ENCODE data around the gene USP24. TPM values are rescaled to one million over a fixed set of nuclear protein-coding genes. Genes with fewer than 3 reads are reported as not detected.

Gene USP24
- total and polyA plus RNA-seq, 10 of the 15 experiments (the other 5 are each of a cell fraction or from before 2014, with no cell fraction given), result 4.6 to 36.5 (median 25.3) TPM

- TF ChIP-seq ZNF207 (IDR thresholded peaks at IDR 0.05; ENCODE audit: borderline replicate concordance) (peak; percentile 83; the same call in 1 of the 2 replicates), ZSCAN29 (IDR thresholded peaks at IDR 0.05) (0 out of 2 replicates have a peak, but pooled peaks have one; percentile 4), SREBF1 (IDR thresholded peaks at IDR 0.05; ENCODE audit: low read length) (no peak), GATAD2B (conservative IDR thresholded peaks at IDR 0.05; ENCODE audit: low read depth) (peak; percentile 92), ASH2L (IDR thresholded peaks at IDR 0.05; ENCODE audit: borderline replicate concordance, low read depth) (no peak; the same call in 1 of the 2 replicates), EED (IDR thresholded peaks at IDR 0.05; ENCODE audit: low read depth) (peak; percentile 84), PKNOX1 (IDR thresholded peaks at IDR 0.05) (no peak), RELB (IDR thresholded peaks at IDR 0.05; ENCODE audit: low read depth) (peak; percentile 57; the same call in 1 of the 2 replicates), NFYA (IDR thresholded peaks at IDR 0.05; ENCODE audit: borderline replicate concordance, low read depth, low read length) (no peak), ZBED1 (IDR thresholded peaks at IDR 0.05; ENCODE audit: borderline replicate concordance) (peak; percentile 16; the same call in 1 of the 2 replicates), HCFC1 (IDR thresholded peaks at IDR 0.05; ENCODE audit: low read length) (no peak), TARDBP (IDR thresholded peaks at IDR 0.05; ENCODE audit: borderline replicate concordance) (no peak), NRF1 (conservative IDR thresholded peaks at IDR 0.05; ENCODE audit: low read depth, low read length) (no peak), SPI1 (IDR thresholded peaks at IDR 0.05; ENCODE audit: borderline replicate concordance, insufficient read depth, low read depth, low read length) (no peak), BMI1 (IDR thresholded peaks at IDR 0.05; ENCODE audit: borderline replicate concordance) (no peak), IKZF2 (IDR thresholded peaks at IDR 0.05) (peak; percentile 79 to 84), NFYB (IDR thresholded peaks at IDR 0.05; ENCODE audit: insufficient read depth, low read depth, low read length) (no peak), ZNF274 (IDR thresholded peaks at IDR 0.05; ENCODE audit: insufficient read depth, insufficient read length) (no peak), MTA2 (IDR thresholded peaks at IDR 0.05; ENCODE audit: low read depth) (0 out of 2 replicates have a peak, but pooled peaks have one; percentile 8), KDM1A (IDR thresholded peaks at IDR 0.05; ENCODE audit: borderline replicate concordance) (no peak), NFXL1 (IDR thresholded peaks at IDR 0.05; ENCODE audit: borderline replicate concordance) (0 out of 2 replicates have a peak, but pooled peaks have one; percentile 48), RCOR1 (conservative IDR thresholded peaks at IDR 0.05; ENCODE audit: low read depth, low read length) (no peak)
- TF ChIP-seq, protein P1, sequence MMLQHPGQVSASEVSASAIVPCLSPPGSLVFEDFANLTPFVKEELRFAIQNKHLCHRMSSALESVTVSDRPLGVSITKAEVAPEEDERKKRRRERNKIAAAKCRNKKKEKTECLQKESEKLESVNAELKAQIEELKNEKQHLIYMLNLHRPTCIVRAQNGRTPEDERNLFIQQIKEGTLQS (IDR thresholded peaks at IDR 0.05; ENCODE audit: borderline replicate concordance, extremely low read depth, low read depth, low read length), result no peak
- TF ChIP-seq, protein P2, sequence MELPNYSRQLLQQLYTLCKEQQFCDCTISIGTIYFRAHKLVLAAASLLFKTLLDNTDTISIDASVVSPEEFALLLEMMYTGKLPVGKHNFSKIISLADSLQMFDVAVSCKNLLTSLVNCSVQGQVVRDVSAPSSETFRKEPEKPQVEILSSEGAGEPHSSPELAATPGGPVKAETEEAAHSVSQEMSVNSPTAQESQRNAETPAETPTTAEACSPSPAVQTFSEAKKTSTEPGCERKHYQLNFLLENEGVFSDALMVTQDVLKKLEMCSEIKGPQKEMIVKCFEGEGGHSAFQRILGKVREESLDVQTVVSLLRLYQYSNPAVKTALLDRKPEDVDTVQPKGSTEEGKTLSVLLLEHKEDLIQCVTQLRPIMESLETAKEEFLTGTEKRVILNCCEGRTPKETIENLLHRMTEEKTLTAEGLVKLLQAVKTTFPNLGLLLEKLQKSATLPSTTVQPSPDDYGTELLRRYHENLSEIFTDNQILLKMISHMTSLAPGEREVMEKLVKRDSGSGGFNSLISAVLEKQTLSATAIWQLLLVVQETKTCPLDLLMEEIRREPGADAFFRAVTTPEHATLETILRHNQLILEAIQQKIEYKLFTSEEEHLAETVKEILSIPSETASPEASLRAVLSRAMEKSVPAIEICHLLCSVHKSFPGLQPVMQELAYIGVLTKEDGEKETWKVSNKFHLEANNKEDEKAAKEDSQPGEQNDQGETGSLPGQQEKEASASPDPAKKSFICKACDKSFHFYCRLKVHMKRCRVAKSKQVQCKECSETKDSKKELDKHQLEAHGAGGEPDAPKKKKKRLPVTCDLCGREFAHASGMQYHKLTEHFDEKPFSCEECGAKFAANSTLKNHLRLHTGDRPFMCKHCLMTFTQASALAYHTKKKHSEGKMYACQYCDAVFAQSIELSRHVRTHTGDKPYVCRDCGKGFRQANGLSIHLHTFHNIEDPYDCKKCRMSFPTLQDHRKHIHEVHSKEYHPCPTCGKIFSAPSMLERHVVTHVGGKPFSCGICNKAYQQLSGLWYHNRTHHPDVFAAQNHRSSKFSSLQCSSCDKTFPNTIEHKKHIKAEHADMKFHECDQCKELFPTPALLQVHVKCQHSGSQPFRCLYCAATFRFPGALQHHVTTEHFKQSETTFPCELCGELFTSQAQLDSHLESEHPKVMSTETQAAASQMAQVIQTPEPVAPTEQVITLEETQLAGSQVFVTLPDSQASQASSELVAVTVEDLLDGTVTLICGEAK (IDR thresholded peaks at IDR 0.05; ENCODE audit: borderline replicate concordance), result no peak
These were observed at the start of gene USP24 (continued) for GRCh38 chr1:55215194-55216021.

Data from GM12878 (cell line).